WTC11 (cell line): ENCODE results near the gene USO1. TPM values are rescaled to one million over a fixed set of nuclear protein-coding genes. Genes with fewer than 3 reads are reported as not detected.
"Not testable (repeated sequence)": the region's sequence is repeated elsewhere in the genome, so short reads cannot be mapped to it uniquely, and the experiment has no call there.

Experiments
- ATAC-seq: fragments of 200-7000 bp; cut with Tn5 transposase; 2 replicates; pipeline ENCODE4 v1.10.0; 2021; ENCODE audit warnings: mild to moderate bottlenecking, moderate library complexity
- CTCF ChIA-PET: fragments of 300-600 bp; sonication (Branson Sonifier 250); formaldehyde crosslinking; loops from one replicate; lab custom pipeline; 2021; ENCODE audit warnings: antibody characterized with exemption; lab: Charles Lee
- POLR2A ChIA-PET: fragments of 350-600 bp; sonication (Branson Sonifier 250); formaldehyde crosslinking; loops from one replicate; lab custom pipeline; 2021; ENCODE audit warnings: antibody characterized with exemption; lab: Charles Lee
- DNase-seq: peaks from one replicate; pipeline ENCODE4 v3.0.0; 2021; ENCODE audit warnings: low spot score
- H3K27ac Mint-ChIP-seq: 2 replicates; pipeline ENCODE4 v1.8.0; 2021; ENCODE audit warnings: mixed read lengths
- H3K27me3 Mint-ChIP-seq: 2 replicates; pipeline ENCODE4 v1.8.0; 2021; ENCODE audit warnings: low read depth, mild to moderate bottlenecking, moderate library complexity, mixed read lengths
- H3K36me3 Mint-ChIP-seq: 2 replicates; pipeline ENCODE4 v1.8.0; 2021; ENCODE audit warnings: mixed read lengths
- H3K4me1 Mint-ChIP-seq: 2 replicates; pipeline ENCODE4 v1.8.0; 2022; ENCODE audit warnings: mixed read lengths
- H3K4me3 Mint-ChIP-seq: 2 replicates; pipeline ENCODE4 v1.8.0; 2021; ENCODE audit warnings: mild to moderate bottlenecking, moderate library complexity, mixed read lengths
- H3K9me3 Mint-ChIP-seq: 2 replicates; pipeline ENCODE4 v1.8.0; 2021; ENCODE audit warnings: mixed read lengths
- CBFB ChIP-seq: sonication (generic); formaldehyde crosslinking; IDR thresholded peaks from 2 replicates; pipeline ENCODE4 v1.8.1; 2022; ENCODE audit warnings: mild to moderate bottlenecking, low read depth, missing genetic modification reagents
- CREM ChIP-seq: sonication (generic); formaldehyde crosslinking; IDR thresholded peaks from 2 replicates; pipeline ENCODE4 v1.8.1; 2022; ENCODE audit warnings: mild to moderate bottlenecking, missing genetic modification reagents, moderate library complexity
- CTCF ChIP-seq: fragments of 200-600 bp; IDR thresholded peaks from 2 replicates; pipeline ENCODE4 v1.8.0; 2022; ENCODE audit warnings: antibody characterized with exemption
- ELF4 ChIP-seq: sonication (generic); formaldehyde crosslinking; IDR thresholded peaks from 2 replicates; pipeline ENCODE4 v1.8.1; 2022; ENCODE audit warnings: low read depth, mild to moderate bottlenecking, moderate library complexity, missing genetic modification reagents
- EMX1 ChIP-seq: fragments of 250-450 bp; sonication (Bioruptor Pico); IDR thresholded peaks from 2 replicates; pipeline ENCODE4 v1.8.0; 2021; ENCODE audit warnings: mild to moderate bottlenecking
- GTF2I ChIP-seq: fragments of 250-450 bp; sonication (Bioruptor Pico); conservative IDR thresholded peaks from 2 replicates; pipeline ENCODE4 v1.4.0; 2021; ENCODE audit warnings: mild to moderate bottlenecking
- HMGXB4 ChIP-seq: sonication (generic); formaldehyde crosslinking; IDR thresholded peaks from 2 replicates; pipeline ENCODE4 v1.8.1; 2023; ENCODE audit warnings: mild to moderate bottlenecking, moderate library complexity, missing genetic modification reagents
- IRF1 ChIP-seq: sonication (generic); formaldehyde crosslinking; IDR thresholded peaks from 2 replicates; pipeline ENCODE4 v1.8.0; 2023; ENCODE audit warnings: missing genetic modification reagents
- MYBL2 ChIP-seq: sonication (generic); formaldehyde crosslinking; IDR thresholded peaks from 2 replicates; pipeline ENCODE4 v1.8.1; 2023; ENCODE audit warnings: mild to moderate bottlenecking, moderate library complexity, missing genetic modification reagents
- ZBTB21 ChIP-seq: sonication (generic); formaldehyde crosslinking; IDR thresholded peaks from 2 replicates; pipeline ENCODE4 v1.8.1; 2023; ENCODE audit warnings: mild to moderate bottlenecking, missing genetic modification reagents, borderline replicate concordance
- ZMAT4 ChIP-seq: fragments of 250-450 bp; sonication (Bioruptor Pico); IDR thresholded peaks from 2 replicates; pipeline ENCODE4 v1.9.0; 2021; ENCODE audit warnings: mild to moderate bottlenecking
- ZNF423 ChIP-seq: fragments of 250-450 bp; sonication (Bioruptor Pico); IDR thresholded peaks from 2 replicates; pipeline ENCODE4 v2.1.2; 2022; ENCODE audit warnings: mild to moderate bottlenecking, moderate library complexity
- ZNF671 ChIP-seq: fragments of 250-450 bp; sonication (Bioruptor Pico); IDR thresholded peaks from 2 replicates; pipeline ENCODE4 v1.8.0; 2021; ENCODE audit warnings: mild to moderate bottlenecking
- ZSCAN18 ChIP-seq: fragments of 250-450 bp; sonication (Bioruptor Pico); IDR thresholded peaks from 2 replicates; pipeline ENCODE4 v2.1.2; 2022; ENCODE audit warnings: mild to moderate bottlenecking, moderate library complexity
- total RNA-seq: library from RNA; stranded (reverse); gene quantifications from 3 replicates; pipeline ENCODE4 v1.2.3, GENCODE V29; 2021
- TF ChIP-seq, protein P1 (sequence below): sonication (generic); formaldehyde crosslinking; conservative IDR thresholded peaks from 2 replicates; pipeline ENCODE4 v1.8.1; 2022; ENCODE audit warnings: mild to moderate bottlenecking, missing genetic modification reagents
- TF ChIP-seq, protein P2 (sequence below): sonication (generic); formaldehyde crosslinking; IDR thresholded peaks from 2 replicates; pipeline ENCODE4 v1.8.1; 2023; ENCODE audit warnings: mild to moderate bottlenecking, missing genetic modification reagents
- TF ChIP-seq, protein P3 (sequence below): sonication (generic); formaldehyde crosslinking; IDR thresholded peaks from 2 replicates; pipeline ENCODE4 v1.8.1; 2022; ENCODE audit warnings: low read depth, missing genetic modification reagents, borderline replicate concordance

The USO1 gene
- total RNA-seq, 1 experiment from 2014 or later, result 162 TPM

DNA sequence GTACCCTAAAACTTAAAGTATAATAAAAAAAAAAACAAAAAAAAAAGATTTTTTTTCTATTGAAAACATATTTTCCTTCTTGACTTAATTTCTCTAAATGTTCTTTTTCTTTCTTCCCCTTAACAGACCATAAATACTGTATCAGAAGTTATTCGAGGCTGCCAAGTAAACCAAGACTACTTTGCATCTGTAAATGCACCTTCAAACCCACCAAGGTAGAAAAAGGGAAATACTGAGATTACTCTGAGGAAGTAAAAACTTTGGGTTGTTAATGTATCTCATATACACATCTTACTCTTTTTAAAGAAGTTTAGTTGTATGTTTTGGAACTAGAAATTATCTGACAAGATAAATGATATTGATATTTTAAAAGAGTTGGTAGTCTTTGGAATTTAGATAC, 65.6 kb downstream of the USO1 start (continued):
- TF ChIP-seq, protein P1, sequence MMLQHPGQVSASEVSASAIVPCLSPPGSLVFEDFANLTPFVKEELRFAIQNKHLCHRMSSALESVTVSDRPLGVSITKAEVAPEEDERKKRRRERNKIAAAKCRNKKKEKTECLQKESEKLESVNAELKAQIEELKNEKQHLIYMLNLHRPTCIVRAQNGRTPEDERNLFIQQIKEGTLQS, result no peak
- TF ChIP-seq ZMAT4 (CRISPR knock-in tag) (no peak), ELF4 (CRISPR knock-in tag) (no peak), CTCF (no peak), IRF1 (CRISPR knock-in tag) (no peak), ZNF671 (CRISPR knock-in tag) (no peak), ZSCAN18 (CRISPR knock-in tag) (no peak), CREM (no peak)
- TF ChIP-seq, protein P2, sequence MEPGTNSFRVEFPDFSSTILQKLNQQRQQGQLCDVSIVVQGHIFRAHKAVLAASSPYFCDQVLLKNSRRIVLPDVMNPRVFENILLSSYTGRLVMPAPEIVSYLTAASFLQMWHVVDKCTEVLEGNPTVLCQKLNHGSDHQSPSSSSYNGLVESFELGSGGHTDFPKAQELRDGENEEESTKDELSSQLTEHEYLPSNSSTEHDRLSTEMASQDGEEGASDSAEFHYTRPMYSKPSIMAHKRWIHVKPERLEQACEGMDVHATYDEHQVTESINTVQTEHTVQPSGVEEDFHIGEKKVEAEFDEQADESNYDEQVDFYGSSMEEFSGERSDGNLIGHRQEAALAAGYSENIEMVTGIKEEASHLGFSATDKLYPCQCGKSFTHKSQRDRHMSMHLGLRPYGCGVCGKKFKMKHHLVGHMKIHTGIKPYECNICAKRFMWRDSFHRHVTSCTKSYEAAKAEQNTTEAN, result no peak

DNA sequence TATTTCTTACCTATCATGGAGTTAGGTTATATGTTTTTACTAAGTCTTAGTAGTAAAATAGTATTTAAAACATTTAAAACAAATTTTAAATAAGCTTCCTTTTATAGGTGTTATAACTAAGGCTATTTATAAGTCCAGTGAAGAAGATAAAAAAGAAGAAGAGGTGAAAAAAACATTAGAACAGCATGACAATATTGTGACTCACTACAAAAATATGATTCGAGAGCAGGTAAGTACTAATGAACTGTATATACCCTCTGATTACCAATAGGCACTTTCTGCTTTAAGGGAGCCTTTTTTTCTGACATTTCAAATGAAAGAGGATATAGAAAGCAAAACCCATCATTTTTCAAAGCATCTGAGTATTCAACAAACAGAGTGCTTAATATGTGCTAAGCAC, 76.6 kb downstream of the USO1 start:
- Mint-ChIP-seq H3K9me3 (no peaks in the 10 kb centered on the region), H3K4me3 (no peak overlapping the region), H3K4me1 (peaks cover 5% of the 10 kb centered on the region), H3K27ac (no peak overlapping the region), H3K36me3 (peaks cover 45% of the 10 kb centered on the region), H3K27me3 (no peaks in the 10 kb centered on the region)
- no peak for ATAC-seq
- TF ChIP-seq, protein P1, result no peak
- TF ChIP-seq ZNF423 (CRISPR knock-in tag), result no peak
- no peak for TF ChIP-seq MYBL2 (CRISPR knock-in tag)
- TF ChIP-seq EMX1 (CRISPR knock-in tag), result no peak
- no peak for TF ChIP-seq ZBTB21 (CRISPR knock-in tag)
- TF ChIP-seq GTF2I (CRISPR knock-in tag), result no peak
- TF ChIP-seq, protein P3, sequence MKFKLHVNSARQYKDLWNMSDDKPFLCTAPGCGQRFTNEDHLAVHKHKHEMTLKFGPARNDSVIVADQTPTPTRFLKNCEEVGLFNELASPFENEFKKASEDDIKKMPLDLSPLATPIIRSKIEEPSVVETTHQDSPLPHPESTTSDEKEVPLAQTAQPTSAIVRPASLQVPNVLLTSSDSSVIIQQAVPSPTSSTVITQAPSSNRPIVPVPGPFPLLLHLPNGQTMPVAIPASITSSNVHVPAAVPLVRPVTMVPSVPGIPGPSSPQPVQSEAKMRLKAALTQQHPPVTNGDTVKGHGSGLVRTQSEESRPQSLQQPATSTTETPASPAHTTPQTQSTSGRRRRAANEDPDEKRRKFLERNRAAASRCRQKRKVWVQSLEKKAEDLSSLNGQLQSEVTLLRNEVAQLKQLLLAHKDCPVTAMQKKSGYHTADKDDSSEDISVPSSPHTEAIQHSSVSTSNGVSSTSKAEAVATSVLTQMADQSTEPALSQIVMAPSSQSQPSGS, result no peak
- TF ChIP-seq HMGXB4 (CRISPR knock-in tag), result no peak
- no peak for TF ChIP-seq CBFB
- no peak for DNase-seq
- ChIA-PET CTCF (no interaction called here), POLR2A (no interaction called here)

- H3K9me3 Mint-ChIP-seq, H3K4me3 Mint-ChIP-seq, H3K27me3 Mint-ChIP-seq, DNase-seq, POLR2A ChIA-PET, ATAC-seq, H3K4me1 Mint-ChIP-seq, H3K27ac Mint-ChIP-seq: not testable (repeated sequence)
- CTCF ChIA-PET, result interaction anchor here (1.9 kb wide), 1 partner anchor 42 kb away, joined by 7 read pairs; no protein-coding TSS in a partner anchor
- peaks cover 56% of the 10 kb centered on the region for H3K36me3 Mint-ChIP-seq
These were observed 81.7 kb downstream of the USO1 start for GRCh38 chr4:75806035-75806434.
